SKM-1 treated with dmso at 0.1 percent for 144 hours (cell line): Measurements from ENCODE around the gene NPTX1.

Experiments used
- DNase-seq: peaks from one replicate; lab custom pipeline; 2025; ENCODE audit not compliant: unreplicated experiment; lab: John Stamatoyannopoulos, UW

The NPTX1 gene

DNA sequence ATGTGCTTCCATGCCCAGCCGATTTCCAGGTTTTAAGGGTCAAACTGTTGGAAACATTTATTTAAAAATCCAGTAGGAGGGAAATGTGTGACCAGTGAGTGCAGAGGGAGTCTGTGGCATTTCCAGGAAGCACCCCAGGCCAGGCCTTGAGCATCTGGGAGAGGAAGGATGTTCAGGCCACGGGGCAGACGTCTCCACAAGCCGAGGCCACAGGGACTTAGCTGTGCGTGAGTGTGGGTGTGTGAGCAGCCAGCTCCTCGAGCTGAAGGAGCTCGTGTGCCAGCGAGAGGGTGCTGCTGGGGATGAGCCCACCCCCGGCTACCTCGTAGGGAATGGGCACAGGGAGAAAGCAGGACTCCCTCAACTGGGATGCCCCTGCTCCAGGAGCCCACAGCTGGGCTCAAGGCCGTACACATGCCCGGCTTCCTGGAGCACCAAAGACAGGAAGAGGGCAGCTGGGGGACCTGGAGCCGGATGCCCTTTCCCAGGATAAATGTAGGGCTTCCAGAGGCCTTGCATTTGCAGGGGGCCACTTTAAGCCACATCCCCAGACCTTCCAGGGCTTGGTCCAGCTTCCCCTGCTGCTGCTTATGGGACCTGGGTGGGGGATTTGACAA lies 12.5 kb downstream of the NPTX1 start:
- DNase-seq: no peak

DNA sequence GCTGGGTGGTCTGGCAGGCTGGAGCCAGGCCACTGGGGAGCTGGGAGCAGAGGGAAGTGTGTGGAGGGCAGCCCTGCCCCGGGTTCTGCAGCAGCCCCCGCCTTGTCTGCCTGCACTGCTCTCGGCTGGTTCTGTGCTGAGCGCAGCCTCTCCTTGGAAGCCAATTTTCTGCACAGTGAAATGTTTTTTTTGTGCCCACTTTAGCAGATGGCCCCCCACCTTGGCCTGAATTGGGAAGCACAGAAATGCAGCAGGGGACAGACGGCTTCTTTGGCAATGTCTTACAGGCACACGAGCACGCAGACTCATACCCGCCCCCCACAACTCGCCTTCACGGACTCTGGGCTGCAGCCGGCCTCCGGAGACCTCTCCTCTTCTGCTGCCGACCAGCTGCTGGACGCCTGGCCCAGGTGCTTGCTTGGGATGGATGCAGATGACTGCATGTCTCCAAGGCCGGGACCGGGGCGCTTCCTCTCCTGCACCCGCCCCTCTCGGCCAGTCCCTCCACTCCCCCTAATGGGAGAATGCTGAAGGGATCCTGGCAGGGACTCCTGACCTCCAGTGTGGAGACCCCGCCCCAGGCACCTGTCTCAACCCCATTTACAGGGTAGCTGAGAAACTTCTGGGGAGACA lies 14.8 kb downstream of the NPTX1 start:
- DNase-seq: no peak

DNA sequence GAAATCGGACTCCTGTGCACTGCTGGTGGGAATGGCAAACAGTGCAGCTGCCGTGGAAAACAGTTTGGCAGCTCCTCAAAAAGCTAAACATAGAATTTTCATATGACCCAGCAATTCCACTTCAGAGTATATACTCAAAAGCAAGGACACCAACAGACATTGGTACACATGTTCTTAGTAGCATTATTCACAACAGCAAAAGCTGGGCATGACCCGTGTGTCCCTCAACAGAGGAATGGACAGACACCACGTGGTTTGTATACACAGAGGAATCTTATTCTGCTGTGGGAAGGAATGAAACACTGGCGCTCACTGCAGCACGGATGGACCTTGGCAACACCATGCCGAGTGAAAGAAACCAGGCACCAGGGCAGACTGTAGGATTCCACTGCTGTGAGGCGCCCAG lies 16.0 kb downstream of the NPTX1 start:
- DNase-seq: no peak

DNA sequence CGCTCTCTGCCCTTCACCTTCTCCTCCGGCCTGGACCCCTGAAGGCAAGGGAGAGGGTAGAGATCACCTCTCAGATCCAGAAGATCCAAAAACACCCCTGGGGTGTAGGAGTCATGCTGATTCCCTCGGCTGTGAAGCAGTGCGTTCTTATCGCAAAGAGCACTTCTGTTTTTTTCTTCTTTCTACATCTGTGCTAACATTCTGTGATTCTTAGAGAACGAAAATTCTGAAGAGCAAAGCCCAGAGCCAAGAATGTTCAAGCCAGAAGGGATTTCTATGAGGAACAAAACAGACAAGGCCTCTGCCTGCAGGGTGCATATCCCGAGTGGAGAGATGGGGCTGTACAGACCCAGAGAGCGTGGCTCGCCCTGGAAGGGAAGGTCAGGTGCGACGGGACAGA lies 17.2 kb downstream of the NPTX1 start:
- DNase-seq: no peak

DNA sequence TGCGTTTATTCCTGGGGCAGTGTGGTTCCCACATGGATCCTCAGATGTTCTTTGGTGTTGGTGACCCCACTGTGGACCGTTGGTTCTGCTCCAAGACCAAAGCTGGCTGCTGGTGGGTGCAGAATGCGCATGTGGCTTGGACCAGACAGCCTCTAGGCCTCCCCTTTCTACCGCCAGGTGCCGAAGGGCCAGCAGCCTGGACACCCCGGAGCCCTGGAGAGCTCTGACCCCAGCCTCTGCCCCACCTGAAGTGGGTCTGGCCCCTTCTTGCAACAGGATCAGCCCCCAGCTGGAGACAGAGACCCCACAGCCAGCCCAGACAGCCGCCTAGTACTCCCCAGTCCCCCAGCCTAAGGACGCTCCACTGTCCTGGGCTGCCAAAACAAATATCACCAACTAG lies 18.4 kb downstream of the NPTX1 start:
- DNase-seq: no peak

DNA sequence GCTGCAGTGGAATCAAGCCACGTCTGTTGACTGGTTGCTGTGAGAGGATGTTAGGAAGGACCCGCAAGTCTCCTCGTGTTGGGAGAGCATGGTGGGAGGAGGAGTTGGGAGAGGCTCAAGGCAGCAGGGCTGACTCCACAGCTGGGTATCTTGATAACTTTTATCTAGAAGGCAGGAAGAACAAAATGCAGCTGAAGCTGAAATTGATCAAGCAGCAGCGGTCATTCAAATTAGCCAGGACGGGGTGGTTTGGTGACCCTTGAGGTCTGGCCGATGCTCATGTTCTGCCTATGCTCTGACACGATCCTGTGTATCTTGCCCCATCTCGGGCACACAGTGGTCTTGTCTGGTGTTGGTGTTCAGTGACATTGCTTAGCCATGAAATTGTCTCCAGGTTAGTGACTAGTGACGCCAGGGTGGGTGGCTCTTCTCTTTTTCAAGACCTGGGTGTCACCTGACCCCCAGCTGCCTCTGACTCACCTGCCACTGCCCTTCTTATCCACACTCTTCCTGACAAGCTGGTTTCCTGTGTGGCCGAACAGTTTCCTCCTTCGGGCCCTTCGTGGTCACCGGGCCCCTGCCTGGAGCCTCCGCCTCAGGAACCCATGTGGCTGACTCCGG lies 19.1 kb downstream of the NPTX1 start:
- DNase-seq: peak; percentile 9

DNA sequence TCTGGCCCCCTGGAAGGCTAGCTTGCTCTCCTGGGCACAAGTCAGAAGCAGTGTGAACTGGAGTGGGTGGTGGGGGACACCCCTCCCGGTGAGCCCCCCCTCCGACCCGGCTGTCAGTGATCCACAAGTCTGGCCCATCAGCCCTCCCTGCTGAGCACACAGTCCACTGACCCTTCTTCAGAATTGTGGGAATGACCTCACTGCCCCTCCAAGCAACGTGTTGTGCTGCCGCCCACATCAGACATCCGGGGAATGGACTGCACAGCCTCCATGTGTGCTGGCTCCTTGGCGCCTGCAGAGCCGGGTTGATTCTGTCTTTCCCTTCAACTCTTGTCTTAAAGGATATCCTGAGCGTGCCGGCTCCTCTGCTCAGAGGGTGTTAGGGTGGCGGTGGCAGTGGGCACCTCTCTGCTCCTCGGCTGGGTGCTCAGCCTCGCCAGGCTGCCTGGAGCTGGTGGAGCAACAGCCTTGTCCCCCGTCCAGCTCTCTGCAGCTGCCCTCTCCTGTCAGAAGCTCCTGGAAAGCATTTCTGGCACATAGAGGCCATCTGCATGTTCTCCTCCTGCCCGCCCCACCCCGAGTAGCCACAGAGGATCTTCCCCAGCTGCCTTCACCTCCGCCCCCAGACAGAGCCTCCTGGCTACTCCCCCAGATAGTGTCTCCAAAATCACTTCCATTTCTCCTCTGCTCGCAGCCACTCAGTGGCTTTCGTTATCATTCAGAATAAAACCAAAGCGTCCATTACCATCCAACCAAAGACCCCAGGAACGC lies 19.8 kb downstream of the NPTX1 start:
- no peak for DNase-seq

DNA sequence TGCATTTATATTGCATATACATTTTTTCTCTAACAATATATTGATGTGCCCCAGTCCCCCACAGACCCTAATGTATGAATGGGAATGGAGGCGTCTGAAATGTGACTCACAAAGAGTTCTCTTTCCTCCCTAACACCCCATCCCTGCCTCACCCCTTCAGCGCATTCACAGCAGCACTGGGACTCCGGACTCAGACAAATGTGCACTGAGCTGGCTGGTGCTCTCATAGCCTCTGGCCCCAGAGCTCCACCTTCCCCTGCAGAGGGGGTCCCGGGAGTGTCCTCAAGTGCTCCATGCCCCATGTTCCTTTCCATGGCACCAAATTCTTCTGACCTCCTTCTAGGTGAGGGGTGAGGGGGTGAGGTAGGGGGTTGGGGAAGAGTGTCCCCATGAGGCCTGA lies 20.6 kb downstream of the NPTX1 start:
- DNase-seq: no peak

DNA sequence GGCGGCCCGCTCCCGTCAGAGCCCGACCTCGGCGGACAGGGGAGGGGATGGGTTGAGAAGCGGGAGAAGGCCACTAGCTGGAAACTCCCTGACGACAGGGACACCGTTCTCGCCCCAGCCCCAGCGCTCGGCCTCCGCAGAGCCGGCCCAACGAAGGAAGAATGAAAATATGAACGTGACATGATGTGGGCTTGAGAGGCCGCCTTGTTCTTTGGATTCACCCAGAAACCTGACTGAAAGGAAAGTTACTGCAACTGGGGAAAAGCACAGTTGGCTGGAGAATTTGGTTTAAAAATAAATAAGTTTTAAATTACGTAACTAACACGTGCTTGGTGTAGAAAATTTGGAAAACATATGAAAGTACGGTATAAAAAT lies 21.1 kb downstream of the NPTX1 start:
- DNase-seq: no peak

DNA sequence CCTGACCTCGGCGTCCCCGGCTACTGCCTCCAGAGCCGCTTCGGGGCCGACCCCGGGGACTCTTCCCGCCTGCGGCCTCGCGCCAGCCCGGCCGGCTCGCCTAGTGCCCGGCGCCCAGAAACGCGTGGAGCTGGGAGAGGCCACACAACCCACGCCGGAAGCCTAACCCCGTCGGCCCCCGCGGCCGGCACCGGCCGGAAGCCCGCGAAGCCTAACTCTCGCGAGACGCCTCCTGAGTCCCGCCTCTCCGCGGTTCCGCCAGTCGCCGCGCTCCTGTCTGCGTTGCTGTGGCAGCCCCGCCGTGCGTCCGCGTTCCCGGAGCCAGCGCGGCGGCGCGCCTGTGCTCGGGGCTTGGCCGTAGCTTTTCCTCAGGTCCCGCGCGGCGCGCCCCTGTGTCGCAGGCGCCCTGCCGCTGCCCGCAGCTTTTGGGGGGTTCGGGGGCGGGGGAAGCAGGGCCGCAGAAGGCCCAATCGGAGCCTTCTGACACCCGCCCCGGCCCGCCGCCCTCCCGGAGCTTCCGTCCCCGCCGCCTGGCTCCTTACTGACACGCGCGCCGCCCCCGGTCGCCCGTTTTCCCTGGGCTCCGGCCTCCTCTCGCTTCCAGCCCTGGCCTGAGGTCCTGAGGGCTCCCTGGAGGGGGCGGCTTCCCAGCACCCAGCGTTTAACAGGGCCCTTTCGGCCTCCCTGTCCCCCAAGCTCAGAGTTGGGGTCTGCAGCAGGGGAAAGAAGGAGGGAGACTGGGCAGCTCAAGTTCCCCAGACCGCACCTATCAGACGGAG lies 21.7 kb downstream of the NPTX1 start:
- DNase-seq: peak; percentile 88

DNA sequence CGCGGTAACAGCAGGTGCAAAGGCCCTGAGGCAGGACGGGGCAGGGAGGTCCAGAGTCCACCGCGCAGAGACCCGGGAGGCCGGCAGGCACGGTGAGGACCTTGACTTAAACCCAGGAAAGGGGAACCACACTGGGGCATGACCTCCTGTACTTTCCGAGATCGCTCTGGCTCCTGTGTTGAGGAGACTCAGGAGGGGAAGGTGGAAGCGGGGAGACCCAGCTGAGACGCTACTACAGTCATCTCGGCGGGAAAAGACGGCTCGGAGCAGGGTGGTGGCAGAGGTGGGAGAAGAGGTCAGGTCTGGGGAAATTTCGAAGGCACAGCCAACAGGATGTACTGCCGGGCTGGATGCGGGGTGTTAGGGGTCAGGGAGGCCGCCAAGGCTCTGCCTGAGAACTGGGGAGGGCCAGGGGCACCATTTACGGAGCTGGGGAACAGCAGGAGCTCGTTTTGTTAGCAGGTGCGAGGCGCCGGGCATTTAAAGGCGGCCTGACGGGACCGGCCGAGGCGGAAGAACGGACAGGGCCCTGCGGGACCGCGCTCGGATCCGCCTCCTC lies 22.3 kb downstream of the NPTX1 start:
- DNase-seq: no peak

DNA sequence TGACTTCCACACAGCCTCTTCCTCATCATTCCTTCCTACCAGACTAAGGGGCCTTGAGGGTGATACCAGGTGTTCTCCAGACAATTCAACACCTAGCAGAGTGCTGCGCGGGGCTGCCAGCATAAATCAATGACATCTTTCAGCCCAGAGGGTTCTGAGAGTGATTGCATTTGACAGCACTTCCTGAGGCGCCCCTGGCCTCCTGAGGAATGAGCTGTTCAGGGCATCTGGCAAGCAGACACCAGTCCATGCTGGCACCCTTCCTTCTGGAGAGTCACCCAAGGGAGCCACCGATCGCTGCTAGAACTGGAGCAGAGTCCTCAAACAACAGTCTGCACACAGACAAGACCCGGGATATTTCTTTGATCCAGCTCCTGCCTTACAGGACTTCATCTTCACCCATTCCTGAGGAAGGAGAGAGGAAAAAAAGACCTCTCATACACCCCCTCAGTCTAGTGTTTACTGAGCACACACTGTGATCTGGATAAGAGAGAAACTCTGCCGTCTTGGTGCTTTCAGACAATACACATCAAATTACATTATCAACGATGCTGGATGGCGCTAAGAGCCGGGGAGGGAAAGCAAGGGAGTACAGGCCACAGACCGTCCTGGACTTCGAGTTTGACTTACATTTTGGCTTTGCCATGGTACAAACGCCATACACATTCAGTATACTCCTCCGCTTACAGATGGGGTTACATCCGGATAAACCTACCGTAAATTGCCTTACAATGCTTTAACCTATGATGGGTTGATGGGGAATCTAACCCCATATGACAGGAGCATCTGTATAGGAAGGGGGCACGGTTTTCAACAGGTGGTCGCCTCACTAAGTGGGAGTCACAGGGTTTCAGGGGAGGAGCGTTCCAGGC lies 23.0 kb downstream of the NPTX1 start:
- no peak for DNase-seq

DNA sequence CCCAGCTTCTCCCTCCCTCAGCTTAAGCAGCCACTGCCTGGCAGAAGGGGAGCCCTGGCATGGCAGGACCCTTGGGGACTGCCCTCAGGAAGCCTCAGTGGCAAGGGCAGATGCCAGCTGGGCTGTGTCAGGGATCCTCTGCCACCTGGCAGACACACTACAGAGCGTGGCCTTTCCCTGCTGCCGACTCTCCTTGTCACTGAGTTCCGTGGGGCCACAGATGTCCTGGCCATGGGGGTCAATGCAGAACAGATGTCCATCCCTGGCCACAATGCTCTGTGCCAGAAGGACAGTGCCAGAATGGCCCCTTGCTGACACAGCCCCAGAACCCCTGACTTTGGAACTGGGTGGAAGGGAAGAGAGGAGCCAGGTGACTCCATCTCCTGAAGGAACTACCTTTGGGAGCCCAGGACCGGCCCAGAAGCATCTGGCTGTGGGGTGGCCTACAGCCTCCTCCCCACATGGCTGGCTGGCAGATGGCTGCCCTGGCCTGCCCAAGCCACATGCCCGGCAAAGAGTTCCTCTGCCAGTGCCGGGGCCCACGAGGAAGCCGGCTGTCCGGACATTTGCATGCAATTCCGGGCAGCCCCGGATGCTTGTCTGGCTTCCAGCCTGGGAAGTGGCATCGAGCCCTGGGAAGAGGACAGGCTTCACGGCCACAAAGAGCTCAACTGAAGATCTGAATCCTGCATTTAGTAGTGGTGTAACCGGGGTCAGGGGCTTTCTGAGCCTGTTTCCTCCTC lies 24.1 kb downstream of the NPTX1 start:
- no peak for DNase-seq

DNA sequence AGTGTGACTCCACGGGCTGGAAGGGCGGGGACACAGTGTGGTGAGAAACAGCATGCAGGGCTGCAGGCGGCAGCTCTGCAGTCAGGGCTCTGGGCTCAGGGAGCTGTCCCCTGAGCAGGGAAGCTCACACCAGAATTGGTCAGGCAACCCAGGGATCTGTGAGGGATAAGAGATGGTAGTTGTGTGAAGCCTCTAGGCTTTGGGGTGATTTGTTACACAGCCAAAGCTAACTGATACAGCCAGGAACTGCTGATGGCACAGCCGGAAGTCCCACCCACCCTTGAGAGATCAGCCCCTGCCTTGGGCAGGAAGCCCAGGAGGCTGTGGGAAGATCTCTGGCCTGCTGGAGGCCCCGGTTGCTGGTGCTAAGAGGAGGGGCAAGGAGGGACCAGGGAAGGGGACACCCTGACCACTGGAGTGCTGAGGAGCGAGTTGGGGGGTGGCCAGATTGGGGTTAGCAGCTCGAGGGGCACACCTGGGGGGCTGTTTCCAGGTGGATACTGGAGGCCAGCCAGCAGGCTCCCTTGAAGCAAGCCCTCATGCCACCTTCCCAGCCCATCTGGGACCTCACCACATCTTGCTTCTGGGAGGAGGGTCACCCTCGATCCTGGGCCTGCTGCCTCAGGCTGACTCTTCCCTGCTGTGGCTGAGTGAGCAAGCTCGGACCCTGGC lies 25.2 kb downstream of the NPTX1 start:
- no peak for DNase-seq

DNA sequence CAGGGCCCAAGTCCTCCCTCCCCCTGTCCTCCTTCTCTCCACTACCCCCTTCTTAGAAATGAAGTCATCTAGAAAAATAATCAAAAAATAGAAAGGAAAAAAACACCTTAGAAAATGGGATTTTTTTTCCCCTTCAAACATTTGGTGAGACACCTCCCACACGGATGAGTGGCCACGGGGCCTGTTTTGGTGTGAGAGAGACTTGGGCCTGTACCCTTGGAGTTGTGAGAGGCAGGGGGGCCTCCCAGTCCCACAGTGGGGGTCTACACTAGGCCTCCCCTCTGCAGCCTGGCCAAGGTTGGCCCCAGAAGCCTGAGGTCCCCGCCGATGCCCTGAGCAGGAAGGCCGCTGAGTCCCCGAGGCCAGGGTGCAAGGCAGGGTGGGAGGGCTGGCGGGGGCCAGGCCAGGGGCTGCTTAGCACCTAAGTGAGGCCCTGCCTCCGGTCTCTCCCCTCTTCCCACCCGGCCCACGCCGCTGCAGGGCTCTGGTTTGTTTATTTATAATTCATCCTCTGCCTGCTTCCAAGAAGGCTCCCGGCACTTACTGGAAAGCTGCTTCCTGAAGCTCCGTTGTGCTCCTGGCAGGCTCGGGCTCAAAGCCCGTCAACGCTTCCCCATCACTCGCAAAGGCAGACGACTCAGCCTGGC lies 26.4 kb downstream of the NPTX1 start:
- no peak for DNase-seq

DNA sequence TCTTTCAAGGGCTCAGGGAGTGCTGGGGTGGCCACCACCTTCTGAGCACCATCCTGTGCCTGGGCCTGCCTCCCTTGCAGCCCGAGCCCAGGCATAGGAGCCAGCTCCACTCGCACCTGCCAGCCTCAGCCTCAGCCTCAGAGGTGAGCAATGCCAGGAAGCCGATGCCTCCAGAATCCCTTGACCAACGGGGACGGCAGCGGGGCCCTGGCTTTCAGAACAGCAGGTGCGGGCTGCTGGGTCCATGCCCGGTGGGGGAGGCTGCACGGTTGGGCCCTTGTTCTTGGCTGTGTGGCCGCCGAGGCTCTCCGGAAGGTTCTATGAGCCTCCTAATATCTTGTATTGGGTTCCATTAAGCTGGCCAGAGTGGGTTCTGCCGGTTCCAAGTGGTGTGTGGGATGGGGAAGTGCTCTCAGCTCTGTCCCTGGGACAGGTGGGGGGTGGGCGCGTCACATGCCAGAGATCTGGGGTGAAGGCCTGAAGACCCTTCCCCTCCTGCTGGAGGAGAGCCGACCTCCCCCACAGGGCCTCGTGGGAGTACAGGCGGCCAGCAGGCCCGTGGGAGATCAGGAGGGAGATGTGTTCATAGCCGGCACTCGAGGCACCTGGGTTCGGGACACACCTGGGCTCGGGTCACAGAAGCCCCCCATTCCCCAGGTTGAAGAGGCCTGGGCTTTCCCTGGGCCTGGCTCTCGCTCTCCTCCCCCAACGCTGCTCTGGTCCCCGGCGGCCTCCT lies 27.0 kb downstream of the NPTX1 start:
- no peak for DNase-seq

DNA sequence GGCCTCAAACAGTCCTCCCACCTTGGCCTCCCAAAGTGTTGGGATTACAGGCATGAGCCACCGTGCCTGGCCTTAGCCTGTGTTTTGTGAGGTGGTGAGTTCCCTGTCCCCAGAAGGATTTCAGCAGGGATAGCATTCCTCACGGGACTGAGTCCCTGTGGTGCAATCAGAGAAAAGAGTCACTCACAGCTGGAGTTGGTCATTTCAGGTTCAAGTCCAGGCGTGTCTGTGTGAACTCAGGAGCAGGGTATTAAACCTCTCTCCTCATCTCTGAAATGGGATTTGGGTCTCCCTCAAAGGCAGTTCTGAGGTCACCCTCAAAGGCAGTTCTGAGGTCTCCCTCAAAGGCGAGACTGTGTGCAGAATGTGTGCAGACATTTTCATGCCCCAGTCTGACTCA lies 28.6 kb downstream of the NPTX1 start:
- DNase-seq: no peak
